HG03060 (cell line): ENCODE measurements around the gene SPRN.

Source experiments
- ATAC-seq: cut with Tn5 transposase; IDR thresholded peaks from one replicate; pipeline ENCODE4 v1.9.1; 2021; ENCODE audit warnings: low read depth, moderate number of reproducible peaks; ENCODE audit not compliant: unreplicated experiment

SPRN gene

GRCh38 chr10:133412381-133412711 is 12.1 kb downstream of the SPRN start:
- no peak for ATAC-seq

- no peak for ATAC-seq
Measured at GRCh38 chr10:133411523-133412380, 12.7 kb downstream of the SPRN start.

- no peak for ATAC-seq
Measured at GRCh38 chr10:133405844-133406527, 18.4 kb downstream of the SPRN start.

GRCh38 chr10:133405272-133405671 is 19.2 kb downstream of the SPRN start:
- ATAC-seq, result no peak

GRCh38 chr10:133403784-133404183 is 20.6 kb downstream of the SPRN start:
- no peak for ATAC-seq

- ATAC-seq, result no peak
Measured at GRCh38 chr10:133403359-133403758, 21.1 kb downstream of the SPRN start.

GRCh38 chr10:133401981-133402725 is 22.3 kb downstream of the SPRN start:
- ATAC-seq, result no peak

- ATAC-seq, result no peak
Measured at GRCh38 chr10:133401500-133401899, 22.9 kb downstream of the SPRN start.

- ATAC-seq, result peak; percentile 63
Measured at GRCh38 chr10:133400624-133401424, 23.6 kb downstream of the SPRN start.

GRCh38 chr10:133399123-133399601 is 25.3 kb downstream of the SPRN start:
- ATAC-seq, result no peak

- no peak for ATAC-seq
Measured at GRCh38 chr10:133397938-133398337, 26.5 kb downstream of the SPRN start.

- no peak for ATAC-seq
Measured at GRCh38 chr10:133396035-133396624, 28.3 kb downstream of the SPRN start.

GRCh38 chr10:133394801-133395221 is 29.6 kb downstream of the SPRN start:
- ATAC-seq, result no peak

- ATAC-seq, result peak; percentile 38
Measured at GRCh38 chr10:133394064-133394663, 30.3 kb downstream of the SPRN start, which contains the start of gene MTG1. Gene MTG1, plus strand, starts transcription at chr10:133394157. Its CDS starts 64 bp downstream, at chr10:133394221.

- no peak for ATAC-seq
Measured at GRCh38 chr10:133393401-133394063, 30.9 kb downstream of the SPRN start.

- ATAC-seq, result no peak
Measured at GRCh38 chr10:133391761-133392518, 32.5 kb downstream of the SPRN start.

GRCh38 chr10:133391249-133391635 is 33.2 kb downstream of the SPRN start:
- no peak for ATAC-seq

- no peak for ATAC-seq
Measured at GRCh38 chr10:133390597-133391248, 33.7 kb downstream of the SPRN start.
